ENCODE data around the gene FRMPD4. TPM values are rescaled to one million over a fixed set of nuclear protein-coding genes. Genes with fewer than 3 reads are reported as not detected.
A peak's percentile ranks its signal among the peaks of the same experiment; 100 is the strongest.

FRMPD4 gene
- total and polyA plus RNA-seq, 10 of the 15 experiments (the other 5 are each of a cell fraction or from before 2014, with no cell fraction given), result not detected

GRCh38 chrX:12701628-12702027 is 563.4 kb downstream of the FRMPD4 start:
- TF ChIP-seq RAD21 (IDR thresholded peaks at IDR 0.05; ENCODE audit: insufficient read depth, low read depth, low read length), result peak; percentile 86
- no peak for TF ChIP-seq CHD1 (IDR thresholded peaks at IDR 0.05; ENCODE audit: low read depth, low read length)
- TF ChIP-seq YY1 (IDR thresholded peaks at IDR 0.05; ENCODE audit: low read depth, low read length), result 0 out of 2 replicates have a peak, but pooled peaks have one; percentile 37
- TF ChIP-seq, protein P1, sequence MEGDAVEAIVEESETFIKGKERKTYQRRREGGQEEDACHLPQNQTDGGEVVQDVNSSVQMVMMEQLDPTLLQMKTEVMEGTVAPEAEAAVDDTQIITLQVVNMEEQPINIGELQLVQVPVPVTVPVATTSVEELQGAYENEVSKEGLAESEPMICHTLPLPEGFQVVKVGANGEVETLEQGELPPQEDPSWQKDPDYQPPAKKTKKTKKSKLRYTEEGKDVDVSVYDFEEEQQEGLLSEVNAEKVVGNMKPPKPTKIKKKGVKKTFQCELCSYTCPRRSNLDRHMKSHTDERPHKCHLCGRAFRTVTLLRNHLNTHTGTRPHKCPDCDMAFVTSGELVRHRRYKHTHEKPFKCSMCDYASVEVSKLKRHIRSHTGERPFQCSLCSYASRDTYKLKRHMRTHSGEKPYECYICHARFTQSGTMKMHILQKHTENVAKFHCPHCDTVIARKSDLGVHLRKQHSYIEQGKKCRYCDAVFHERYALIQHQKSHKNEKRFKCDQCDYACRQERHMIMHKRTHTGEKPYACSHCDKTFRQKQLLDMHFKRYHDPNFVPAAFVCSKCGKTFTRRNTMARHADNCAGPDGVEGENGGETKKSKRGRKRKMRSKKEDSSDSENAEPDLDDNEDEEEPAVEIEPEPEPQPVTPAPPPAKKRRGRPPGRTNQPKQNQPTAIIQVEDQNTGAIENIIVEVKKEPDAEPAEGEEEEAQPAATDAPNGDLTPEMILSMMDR (IDR thresholded peaks at IDR 0.05 in 2 of 3, conservative IDR thresholded peaks at IDR 0.05 in 1 of 3; ENCODE audit: control insufficient read depth in 2 of 3, extremely low read depth in 1 of 3, insufficient read depth in 1 of 3, low read depth in 3 of 3, low read length in 3 of 3), result peak; percentile 70 to 84 (median 71)
- TF ChIP-seq RAD51 (IDR thresholded peaks at IDR 0.05), result no peak
- peak; percentile 8; the same call in 1 of the 2 replicates for TF ChIP-seq RUNX3 (IDR thresholded peaks at IDR 0.05; ENCODE audit: low read length)
- no peak for TF ChIP-seq RBBP5 (conservative IDR thresholded peaks at IDR 0.05)
- no peak for TF ChIP-seq FOXM1 (IDR thresholded peaks at IDR 0.05; ENCODE audit: low read depth, low read length)
- no peak for TF ChIP-seq PML (IDR thresholded peaks at IDR 0.05; ENCODE audit: low read length)
- TF ChIP-seq SMC3 (IDR thresholded peaks at IDR 0.05; ENCODE audit: borderline replicate concordance, low read length), result peak; percentile 82
- no peaks in the 10 kb centered on the region for H3K79me2 ChIP-seq (ENCODE audit: control insufficient read depth, insufficient read depth, low read length)
- H3K27ac ChIP-seq (ENCODE audit: control insufficient read depth, insufficient read depth), result no peak overlapping the region
- H3K36me3 ChIP-seq (ENCODE audit: control insufficient read depth in 2 of 2, insufficient read depth in 2 of 2, low read length in 1 of 2), result no peaks in the 10 kb centered on the region
- FAIRE-seq (no peak), ATAC-seq (peak; percentile 98), DNase-seq (ENCODE audit: low read depth, low spot score) (peak; percentile 12)
- POLR2A ChIA-PET, result no interaction called here
- H3K27me3 ChIP-seq (replicated peaks in 1 of 2; ENCODE audit: control insufficient read depth in 2 of 2, insufficient read depth in 2 of 2, low read length in 1 of 2), result no peaks in the 10 kb centered on the region
- no peaks in the 10 kb centered on the region for H3K9me3 ChIP-seq (replicated peaks; ENCODE audit: control insufficient read depth, insufficient read depth, low read length)
- H3K4me2 ChIP-seq (ENCODE audit: control insufficient read depth, insufficient read depth), result no peak overlapping the region
- no peak overlapping the region for H2AFZ ChIP-seq (ENCODE audit: control insufficient read depth, low read depth, low read length)
- CTCF ChIA-PET, result interaction anchor here (0.6 to 3.6 kb wide), 37 partner anchors 10 to 1556 kb away, joined by 3 to 32 read pairs (median 4); no protein-coding TSS in a partner anchor
- H3K4me3 ChIP-seq, result no peak overlapping the region
- intact Hi-C loops (cut with micrococcal nuclease; ENCODE audit: unreplicated experiment) (loop anchor here (1.0 to 5.0 kb wide), 8 partner anchors 71 to 1319 kb away; no protein-coding TSS in a partner anchor), in situ Hi-C loops (cut with MboI) (loop anchor here (5.0 kb wide), 1 partner anchor 201 kb away; no protein-coding TSS in a partner anchor)
- BruUV-seq (replicated peaks), result no TSS peak
- RAD21 ChIA-PET (ENCODE audit: unreplicated experiment), result interaction anchor here (1.2 to 3.0 kb wide), 10 partner anchors 10 to 1320 kb away, joined by 3 to 12 read pairs (median 6); no protein-coding TSS in a partner anchor
- SMC1A ChIA-PET (ENCODE audit: uncharacterized antibody, unreplicated experiment), result interaction anchor here (0.6 to 3.2 kb wide), 26 partner anchors 8 to 1319 kb away, joined by 3 to 16 read pairs (median 3); no protein-coding TSS in a partner anchor
- 41% methylated on average over 18 of the region's 18 CpGs for WGBS (ENCODE audit: insufficient coverage, insufficient replicate concordance, low lambda C conversion rate, missing lambda C conversion rate)
- no peak overlapping the region for H3K9ac ChIP-seq (ENCODE audit: control insufficient read depth, insufficient read depth, low read length)
- no peaks in the 10 kb centered on the region for H4K20me1 ChIP-seq (ENCODE audit: control insufficient read depth, insufficient read depth)
- no peaks in the 10 kb centered on the region for H3K4me1 ChIP-seq (ENCODE audit: control insufficient read depth, insufficient read depth, low read length)

All from GM12878 (cell line).